Central memory CD8-positive, alpha-beta T cell (primary cell): ENCODE results near the gene RAB12.

Experiments used
- ATAC-seq: fragments of 150-1000 bp; cut with Tn5 transposase; replicated peaks from 2 replicates; pipeline ENCODE4 v1.10.0; 2022; ENCODE audit warnings: mild to moderate bottlenecking, moderate FRiP score, moderate number of reproducible peaks; ENCODE audit not compliant: poor library complexity, severe bottlenecking; ENCODE audit errors: extremely low read depth
- DNase-seq, 2 donors: peaks; one replicate each; pipeline ENCODE4 v3.0.0; 2021; ENCODE audit warnings: low spot score in 2 of 2
- H3K27ac Mint-ChIP-seq: one replicate; pipeline ENCODE4 v1.8.0; 2022; ENCODE audit warnings: low read depth, mild to moderate bottlenecking, moderate library complexity, mixed read lengths
- H3K27me3 Mint-ChIP-seq: one replicate; pipeline ENCODE4 v1.8.0; 2022; ENCODE audit warnings: mixed read lengths
- H3K36me3 Mint-ChIP-seq: one replicate; pipeline ENCODE4 v1.8.0; 2022; ENCODE audit warnings: mild to moderate bottlenecking, moderate library complexity, mixed read lengths; ENCODE audit not compliant: insufficient read depth
- H3K4me1 Mint-ChIP-seq: one replicate; pipeline ENCODE4 v1.8.0; 2022; ENCODE audit warnings: mixed read lengths
- H3K4me3 Mint-ChIP-seq: one replicate; pipeline ENCODE4 v1.8.0; 2022; ENCODE audit warnings: mild to moderate bottlenecking, moderate library complexity, mixed read lengths
- H3K9me3 Mint-ChIP-seq: one replicate; pipeline ENCODE4 v1.8.0; 2022; ENCODE audit warnings: mixed read lengths

The RAB12 gene

GRCh38 chr18:8602040-8602439, 7.2 kb upstream of the RAB12 start:
- Mint-ChIP-seq H3K4me1 (peaks cover 18% of the 10 kb centered on the region), H3K27me3 (peaks cover 35% of the 10 kb centered on the region), H3K36me3 (peaks cover 7% of the 10 kb centered on the region), H3K27ac (peak overlapping the region; percentile 94), H3K4me3 (peak overlapping the region; percentile 29), H3K9me3 (no peaks in the 10 kb centered on the region)
- no peak for ATAC-seq
- no peak for DNase-seq

- peaks cover 30% of the 10 kb centered on the region for H3K27me3 Mint-ChIP-seq
- peaks cover 7% of the 10 kb centered on the region for H3K36me3 Mint-ChIP-seq
- H3K4me3 Mint-ChIP-seq = no peak overlapping the region
- H3K27ac Mint-ChIP-seq = peak overlapping the region; percentile 94
- peaks cover 18% of the 10 kb centered on the region for H3K4me1 Mint-ChIP-seq
- no peaks in the 10 kb centered on the region for H3K9me3 Mint-ChIP-seq
- ATAC-seq = no peak
- no peak for DNase-seq
Measured at GRCh38 chr18:8602557-8602956, 6.7 kb upstream of the RAB12 start.

- H3K4me3 Mint-ChIP-seq = peak overlapping the region; percentile 64
- no peak for ATAC-seq
Measured at GRCh38 chr18:8603663-8604520, 5.3 kb upstream of the RAB12 start.

GRCh38 chr18:8605974-8606373, 3.3 kb upstream of the RAB12 start:
- H3K4me1 Mint-ChIP-seq = peaks cover 37% of the 10 kb centered on the region
- no peak overlapping the region for H3K4me3 Mint-ChIP-seq
- peaks cover 25% of the 10 kb centered on the region for H3K27me3 Mint-ChIP-seq

More at GRCh38 chr18:8603663-8604520, 5.3 kb upstream of the RAB12 start:
- Mint-ChIP-seq H3K27me3 (peaks cover 25% of the 10 kb centered on the region), H3K27ac (peak overlapping the region; percentile 76), H3K36me3 (peaks cover 17% of the 10 kb centered on the region), H3K9me3 (no peaks in the 10 kb centered on the region), H3K4me1 (peaks cover 25% of the 10 kb centered on the region)
- no peak for DNase-seq

DNA sequence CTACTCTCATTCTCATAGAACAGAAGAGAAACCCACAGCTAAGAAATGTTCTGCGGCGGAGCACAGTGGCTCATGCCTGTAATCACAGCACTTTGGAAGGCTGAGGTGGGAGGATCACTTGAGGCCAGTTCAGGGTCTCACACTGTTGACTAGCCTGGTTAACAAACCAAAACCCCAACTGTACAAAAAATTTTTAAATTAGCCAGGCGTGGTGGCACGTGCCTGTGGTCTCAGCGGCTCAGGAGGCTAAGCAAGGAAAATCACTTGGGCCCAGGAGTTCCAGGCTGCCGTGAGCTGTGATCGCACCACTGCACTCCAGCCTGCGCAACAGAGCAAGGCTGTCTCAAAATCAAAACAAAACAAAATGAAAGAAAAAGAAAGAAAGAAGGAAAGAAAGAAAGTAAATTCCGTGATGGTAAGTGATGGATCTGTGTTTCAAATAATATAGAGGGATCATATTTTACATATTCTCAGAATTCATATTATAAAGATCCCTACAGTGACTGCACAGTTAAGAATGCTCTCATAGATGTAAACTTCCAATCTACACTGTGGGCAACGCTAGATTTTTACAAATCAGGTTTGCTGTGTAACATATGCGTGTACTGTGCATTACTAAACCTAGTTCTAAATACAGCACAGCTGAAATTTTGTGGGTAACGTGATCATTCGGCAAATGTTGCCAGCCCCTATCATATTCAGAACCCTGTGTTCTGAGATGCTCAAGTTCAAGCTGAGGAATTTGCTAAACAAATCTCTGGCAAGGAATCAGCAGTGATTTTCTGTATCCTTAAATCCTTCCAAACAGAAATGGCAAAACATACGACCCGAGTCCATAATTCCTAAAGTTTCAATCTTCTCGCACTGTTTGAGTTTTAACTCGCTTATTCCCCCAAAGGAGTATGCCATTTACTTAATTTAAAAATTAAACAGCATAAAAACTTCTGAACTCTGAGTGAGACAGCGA, 1.2 kb upstream of the RAB12 start:
- peaks cover 8% of the 10 kb centered on the region for H3K27me3 Mint-ChIP-seq
- DNase-seq = no peak
- H3K36me3 Mint-ChIP-seq = peaks cover 11% of the 10 kb centered on the region
- peak overlapping the region; percentile 93 for H3K4me3 Mint-ChIP-seq
- no peaks in the 10 kb centered on the region for H3K9me3 Mint-ChIP-seq
- H3K4me1 Mint-ChIP-seq = peaks cover 41% of the 10 kb centered on the region
- no peak for ATAC-seq
- H3K27ac Mint-ChIP-seq = peak overlapping the region; percentile 97

More at GRCh38 chr18:8605974-8606373, 3.3 kb upstream of the RAB12 start:
- Mint-ChIP-seq H3K9me3 (no peaks in the 10 kb centered on the region), H3K27ac (no peak overlapping the region), H3K36me3 (peaks cover 18% of the 10 kb centered on the region)
- DNase-seq (no peak), ATAC-seq (no peak)

DNA sequence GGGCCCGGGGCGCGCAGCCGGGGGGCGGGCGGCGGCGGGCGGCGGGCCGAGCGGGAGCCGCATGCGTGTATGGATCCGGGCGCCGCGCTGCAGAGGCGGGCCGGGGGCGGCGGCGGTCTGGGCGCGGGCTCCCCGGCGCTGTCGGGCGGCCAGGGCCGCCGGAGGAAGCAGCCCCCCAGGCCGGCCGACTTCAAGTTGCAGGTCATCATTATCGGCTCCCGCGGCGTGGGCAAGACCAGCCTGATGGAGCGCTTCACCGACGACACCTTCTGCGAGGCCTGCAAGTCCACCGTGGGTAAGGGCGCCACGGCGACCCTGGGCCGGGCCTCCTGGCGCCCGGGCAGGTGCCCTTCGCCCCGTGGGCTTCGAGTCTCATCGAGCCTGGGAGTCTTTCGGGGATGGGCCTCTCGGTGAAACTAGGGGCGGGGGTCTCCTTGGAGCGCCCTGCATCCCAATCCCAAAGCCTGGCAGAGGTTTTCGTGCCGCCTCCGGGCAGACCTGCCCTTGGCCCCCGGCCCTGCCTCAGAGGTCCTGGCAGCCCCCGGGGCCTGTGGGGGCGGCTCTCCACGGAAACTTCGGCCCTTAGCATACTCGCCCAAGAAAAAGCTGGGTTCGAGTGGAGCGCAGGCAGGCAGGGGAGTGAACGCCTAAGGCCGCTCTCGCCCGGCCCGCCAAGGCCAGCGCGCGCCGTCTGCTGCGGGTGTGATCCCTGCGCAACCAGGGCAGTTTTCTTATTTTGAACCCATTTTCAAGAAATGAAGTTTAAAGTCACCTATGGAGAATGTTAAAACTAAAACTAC, 622 bp downstream of the RAB12 start:
- ATAC-seq = peak; percentile 1
- H3K4me1 Mint-ChIP-seq = peaks cover 49% of the 10 kb centered on the region

DNA sequence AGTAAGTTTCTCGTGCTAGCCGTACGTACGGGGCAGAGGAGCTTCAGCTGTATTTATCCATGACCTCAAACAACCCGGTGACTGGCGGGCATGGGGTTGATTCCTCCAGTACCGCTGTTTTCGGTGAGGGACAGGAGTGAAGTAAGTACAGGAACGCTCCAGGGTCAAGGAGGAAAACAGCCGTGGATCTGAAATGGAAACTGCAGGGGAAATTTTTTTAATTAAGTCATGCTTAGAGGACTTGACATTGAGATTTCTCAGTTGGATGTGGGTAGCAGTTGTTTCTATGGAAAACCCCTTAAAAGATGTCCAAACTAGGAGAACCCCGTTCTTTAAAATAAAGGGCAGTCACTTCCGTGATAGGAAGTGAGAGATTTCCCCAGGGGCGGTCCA, 1.2 kb downstream of the RAB12 start:
- ATAC-seq = no peak
- DNase-seq = no peak
- peak overlapping the region; percentile 93 for H3K4me3 Mint-ChIP-seq
- peaks cover 19% of the 10 kb centered on the region for H3K36me3 Mint-ChIP-seq
- peak overlapping the region; percentile 3 for H3K27ac Mint-ChIP-seq
- no peaks in the 10 kb centered on the region for H3K27me3 Mint-ChIP-seq
- H3K4me1 Mint-ChIP-seq = peaks cover 55% of the 10 kb centered on the region
- H3K9me3 Mint-ChIP-seq = no peaks in the 10 kb centered on the region

More for the DNA sequence above, 622 bp downstream of the RAB12 start:
- no peak for DNase-seq
- Mint-ChIP-seq H3K36me3 (peaks cover 15% of the 10 kb centered on the region), H3K27me3 (no peaks in the 10 kb centered on the region), H3K9me3 (no peaks in the 10 kb centered on the region), H3K4me3 (peak overlapping the region; percentile 93), H3K27ac (peak overlapping the region; percentile 3)

DNA sequence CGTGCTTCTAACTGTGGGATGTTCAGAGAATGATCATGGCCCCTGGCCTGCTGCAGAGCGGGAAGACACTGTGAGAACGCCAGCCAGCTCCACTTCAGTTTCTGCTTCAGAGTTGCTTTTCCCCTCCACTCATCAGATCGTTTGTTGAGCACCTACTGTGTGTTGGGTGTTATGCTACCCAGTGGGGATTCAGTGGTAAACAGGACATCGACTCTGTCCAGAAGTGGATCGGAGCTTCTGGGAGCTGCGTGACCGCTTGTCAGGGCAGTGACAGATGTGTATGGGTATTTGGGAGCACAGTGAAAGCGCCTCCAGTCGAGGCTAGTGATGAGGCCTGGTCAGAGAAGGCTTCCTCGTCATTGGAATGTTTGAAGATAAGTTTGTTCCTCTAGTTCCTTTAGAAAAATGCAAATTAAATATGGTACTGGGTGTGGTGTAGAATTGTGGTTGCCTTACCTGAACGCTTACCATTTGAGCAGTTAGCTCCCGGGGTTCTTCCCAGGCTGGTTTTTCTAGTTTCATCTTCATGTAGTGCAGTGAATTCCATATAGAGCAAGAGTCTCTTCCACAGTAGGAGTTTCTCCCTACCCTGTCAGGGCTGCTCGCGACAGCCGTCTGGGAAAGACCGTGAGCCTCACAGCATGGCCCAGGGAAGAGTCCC, 2.8 kb downstream of the RAB12 start:
- H3K27ac Mint-ChIP-seq = no peak overlapping the region
- H3K36me3 Mint-ChIP-seq = peaks cover 22% of the 10 kb centered on the region
- ATAC-seq (no peak), DNase-seq (no peak)
- H3K27me3 Mint-ChIP-seq = no peaks in the 10 kb centered on the region
- peak overlapping the region; percentile 93 for H3K4me3 Mint-ChIP-seq
- H3K9me3 Mint-ChIP-seq = no peaks in the 10 kb centered on the region
- peaks cover 59% of the 10 kb centered on the region for H3K4me1 Mint-ChIP-seq

DNA sequence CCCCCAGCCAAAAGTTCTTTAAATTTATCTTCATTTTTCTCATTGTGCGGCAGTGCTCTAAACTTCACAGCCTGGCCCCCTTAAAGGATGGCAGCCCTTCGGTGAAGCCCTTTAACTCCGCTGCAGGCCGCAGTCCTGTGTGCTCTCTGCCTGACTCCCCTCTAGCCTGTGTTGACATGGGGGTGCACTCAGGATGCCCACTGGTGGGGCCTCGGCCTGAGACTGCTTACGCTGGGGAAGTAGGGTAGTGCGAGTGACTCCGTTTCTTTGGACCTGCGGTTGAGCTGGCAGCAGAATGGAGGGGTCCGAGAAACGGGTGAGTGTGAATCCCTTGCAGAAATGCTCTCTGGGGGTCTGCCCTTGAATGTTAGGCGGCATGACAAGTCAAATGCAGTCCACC, 5.6 kb downstream of the RAB12 start:
- Mint-ChIP-seq H3K27ac (peak overlapping the region; percentile 42), H3K36me3 (peaks cover 16% of the 10 kb centered on the region), H3K4me3 (no peak overlapping the region), H3K4me1 (peaks cover 75% of the 10 kb centered on the region), H3K9me3 (no peaks in the 10 kb centered on the region), H3K27me3 (no peaks in the 10 kb centered on the region)
- no peak for DNase-seq
- ATAC-seq = no peak

GRCh38 chr18:8615397-8616027, 6.3 kb downstream of the RAB12 start:
- Mint-ChIP-seq H3K4me1 (peaks cover 74% of the 10 kb centered on the region), H3K9me3 (no peaks in the 10 kb centered on the region), H3K4me3 (no peak overlapping the region), H3K36me3 (peaks cover 16% of the 10 kb centered on the region), H3K27me3 (no peaks in the 10 kb centered on the region), H3K27ac (peak overlapping the region; percentile 42)
- ATAC-seq (no peak), DNase-seq (no peak)

- no peaks in the 10 kb centered on the region for H3K27me3 Mint-ChIP-seq
- H3K9me3 Mint-ChIP-seq = no peaks in the 10 kb centered on the region
- no peak overlapping the region for H3K27ac Mint-ChIP-seq
- H3K4me3 Mint-ChIP-seq = no peak overlapping the region
- H3K4me1 Mint-ChIP-seq = peaks cover 74% of the 10 kb centered on the region
- ATAC-seq (no peak), DNase-seq (no peak)
- H3K36me3 Mint-ChIP-seq = peaks cover 16% of the 10 kb centered on the region
Measured at GRCh38 chr18:8616028-8616401, 6.8 kb downstream of the RAB12 start.
